NB4 (cell line): Measurements from ENCODE around the gene KLHL2.
"Not testable (repeated sequence)": the region's sequence is repeated elsewhere in the genome, so short reads cannot be mapped to it uniquely, and the experiment has no call there.

Experiments
- POLR2A ChIP-seq: IDR thresholded peaks from 2 replicates; pipeline ENCODE4 v1.6.1; 2011; ENCODE audit warnings: mild to moderate bottlenecking; ENCODE audit not compliant: insufficient read length; ENCODE audit errors: extremely low read depth
- TF ChIP-seq, protein P1 (sequence below): IDR thresholded peaks from one replicate; pipeline ENCODE4 v1.5.1; 2012; ENCODE audit warnings: low read depth, low read length
- TF ChIP-seq, protein P2 (sequence below): IDR thresholded peaks from 2 replicates; pipeline ENCODE4 v1.6.1; 2011; ENCODE audit warnings: low read depth, low read length

DNA sequence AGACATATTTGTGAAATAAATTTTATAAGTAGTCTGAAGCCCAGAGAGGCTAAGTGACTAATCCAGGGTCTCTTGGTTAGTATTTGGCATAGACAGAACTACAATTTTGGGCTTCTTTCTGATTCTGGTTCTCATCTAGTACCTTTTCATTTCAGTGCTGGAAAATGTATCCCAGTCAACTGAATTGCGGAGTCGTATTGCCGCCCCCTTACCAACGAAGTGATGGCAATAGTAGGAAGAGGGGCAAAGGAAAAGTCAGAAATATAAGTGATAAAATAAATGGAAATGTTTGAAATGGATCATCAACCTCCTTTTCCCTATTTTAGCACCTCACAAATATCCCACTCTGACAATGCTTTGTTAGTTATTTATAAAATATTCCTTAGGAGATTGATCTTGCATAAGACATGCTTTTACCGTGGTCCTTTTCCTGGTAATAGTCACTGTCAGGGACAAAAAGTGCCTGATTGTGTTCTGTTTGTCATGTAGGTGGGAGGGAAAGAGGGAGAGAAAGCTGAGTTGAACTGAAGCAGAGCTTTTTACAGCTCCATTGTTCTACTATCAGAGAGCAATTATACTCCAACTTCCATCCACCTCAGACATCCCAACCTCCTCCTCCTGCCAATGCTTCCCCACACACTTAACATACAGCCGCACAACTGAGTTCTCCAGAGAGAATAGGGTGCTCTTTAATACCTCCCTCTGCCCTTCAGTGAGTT lies 6.8 kb downstream of the KLHL2 start:
- TF ChIP-seq, protein P1, sequence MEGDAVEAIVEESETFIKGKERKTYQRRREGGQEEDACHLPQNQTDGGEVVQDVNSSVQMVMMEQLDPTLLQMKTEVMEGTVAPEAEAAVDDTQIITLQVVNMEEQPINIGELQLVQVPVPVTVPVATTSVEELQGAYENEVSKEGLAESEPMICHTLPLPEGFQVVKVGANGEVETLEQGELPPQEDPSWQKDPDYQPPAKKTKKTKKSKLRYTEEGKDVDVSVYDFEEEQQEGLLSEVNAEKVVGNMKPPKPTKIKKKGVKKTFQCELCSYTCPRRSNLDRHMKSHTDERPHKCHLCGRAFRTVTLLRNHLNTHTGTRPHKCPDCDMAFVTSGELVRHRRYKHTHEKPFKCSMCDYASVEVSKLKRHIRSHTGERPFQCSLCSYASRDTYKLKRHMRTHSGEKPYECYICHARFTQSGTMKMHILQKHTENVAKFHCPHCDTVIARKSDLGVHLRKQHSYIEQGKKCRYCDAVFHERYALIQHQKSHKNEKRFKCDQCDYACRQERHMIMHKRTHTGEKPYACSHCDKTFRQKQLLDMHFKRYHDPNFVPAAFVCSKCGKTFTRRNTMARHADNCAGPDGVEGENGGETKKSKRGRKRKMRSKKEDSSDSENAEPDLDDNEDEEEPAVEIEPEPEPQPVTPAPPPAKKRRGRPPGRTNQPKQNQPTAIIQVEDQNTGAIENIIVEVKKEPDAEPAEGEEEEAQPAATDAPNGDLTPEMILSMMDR, result not testable (repeated sequence)
- TF ChIP-seq POLR2A, result not testable (repeated sequence)
- TF ChIP-seq, protein P2, sequence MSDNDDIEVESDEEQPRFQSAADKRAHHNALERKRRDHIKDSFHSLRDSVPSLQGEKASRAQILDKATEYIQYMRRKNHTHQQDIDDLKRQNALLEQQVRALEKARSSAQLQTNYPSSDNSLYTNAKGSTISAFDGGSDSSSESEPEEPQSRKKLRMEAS, result not testable (repeated sequence)
